HG03108 (cell line): ENCODE data around the gene PRDM13.
"Not testable (repeated sequence)": the region's sequence is repeated elsewhere in the genome, so short reads cannot be mapped to it uniquely, and the experiment has no call there.

Experiments
- ATAC-seq: cut with Tn5 transposase; IDR thresholded peaks from one replicate; pipeline ENCODE4 v1.9.1; 2021; ENCODE audit warnings: moderate library complexity; ENCODE audit not compliant: unreplicated experiment

Gene PRDM13

GRCh38 chr6:99606656-99607415, at the start of gene PRDM13:
Gene PRDM13 (plus strand): TSS chr6:99606833. CDS start chr6:99607035, 202 bp downstream.
- ATAC-seq = no peak

- ATAC-seq = no peak
Measured at GRCh38 chr6:99559057-99559456, 47.6 kb upstream of the PRDM13 start.

- no peak for ATAC-seq
Measured at GRCh38 chr6:99560668-99561067, 46.0 kb upstream of the PRDM13 start.

- no peak for ATAC-seq
Measured at GRCh38 chr6:99563056-99563723, 43.4 kb upstream of the PRDM13 start.

DNA sequence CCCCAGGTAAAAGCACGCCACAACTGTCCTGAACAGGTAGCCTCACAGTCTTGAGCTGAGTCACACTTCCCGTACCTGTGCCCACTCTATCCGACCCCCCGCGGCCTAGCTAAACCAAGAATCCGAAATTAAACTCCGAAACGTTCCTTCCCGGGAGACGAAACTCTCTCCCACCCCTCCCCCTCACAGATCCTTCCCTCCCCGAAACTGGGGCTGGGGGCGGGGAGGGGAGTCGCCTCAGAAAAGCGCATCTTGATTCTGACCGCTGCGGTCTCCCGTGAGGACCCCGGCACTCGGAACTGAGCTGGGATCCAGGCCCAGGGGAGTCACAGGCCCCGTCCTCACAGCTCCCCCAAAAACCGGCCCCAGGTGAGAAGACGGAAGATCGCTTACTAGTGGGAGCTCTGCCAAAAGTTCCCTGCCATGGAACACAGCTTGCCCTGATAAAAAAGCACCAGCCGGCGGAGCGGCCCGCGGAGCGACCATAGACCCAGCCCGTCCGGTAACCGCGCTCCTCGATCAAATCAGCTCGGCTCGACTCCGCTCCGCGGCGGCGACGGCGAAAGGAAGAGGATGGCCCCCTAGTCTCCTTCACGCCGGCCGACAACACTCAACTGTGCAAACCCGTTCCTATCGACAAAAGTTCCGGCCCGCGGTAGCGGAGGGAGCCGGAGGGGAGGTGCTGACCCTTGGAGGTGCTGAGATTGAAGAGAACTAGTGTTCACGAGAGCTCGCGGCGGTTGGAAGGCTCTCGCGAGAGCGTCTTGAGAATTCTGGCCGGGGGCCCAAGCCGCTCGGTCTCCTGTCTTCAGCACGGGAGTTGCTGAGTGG, 38.3 kb upstream of the PRDM13 start, which contains the start of gene CCNC:
Gene CCNC (minus strand): TSS at position 558 of the 831 bp plus-strand sequence. CDS start 133 bp downstream, at position 425.
- peak; percentile 98 for ATAC-seq

GRCh38 chr6:99573980-99574617, 32.5 kb upstream of the PRDM13 start:
- no peak for ATAC-seq

DNA sequence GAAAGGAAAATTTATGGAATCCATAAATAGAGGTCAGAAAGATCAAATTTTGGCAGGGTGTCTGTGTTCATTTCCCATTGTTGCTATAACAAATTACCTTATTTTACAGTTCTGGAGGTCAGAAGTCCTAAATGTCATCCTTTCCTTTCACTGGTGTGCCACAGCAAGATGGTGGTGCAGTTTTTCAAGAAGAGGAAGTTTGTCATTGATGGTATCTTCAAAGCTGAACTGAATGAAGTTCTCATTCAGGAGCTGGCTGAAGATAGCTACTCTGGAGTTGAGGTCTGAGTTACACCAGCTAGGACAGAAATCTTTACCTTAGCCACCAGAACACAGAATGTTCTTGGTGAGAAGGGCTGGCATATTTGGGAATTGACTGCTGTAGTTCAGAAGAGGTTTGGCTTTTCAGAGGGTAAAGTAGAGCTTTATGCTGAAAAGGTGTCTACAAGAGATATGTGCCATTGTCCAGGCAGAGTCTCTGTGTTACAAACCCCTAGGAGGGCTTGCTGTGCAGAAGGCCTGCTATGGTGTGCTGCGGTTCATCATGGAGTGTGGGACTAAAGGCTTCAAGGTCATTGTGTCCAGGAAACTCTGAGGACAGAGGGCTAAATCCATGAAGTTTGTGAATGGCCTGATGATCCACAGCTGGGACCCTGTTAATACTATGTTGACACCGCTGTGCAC, 30.9 kb upstream of the PRDM13 start:
- no peak for ATAC-seq

DNA sequence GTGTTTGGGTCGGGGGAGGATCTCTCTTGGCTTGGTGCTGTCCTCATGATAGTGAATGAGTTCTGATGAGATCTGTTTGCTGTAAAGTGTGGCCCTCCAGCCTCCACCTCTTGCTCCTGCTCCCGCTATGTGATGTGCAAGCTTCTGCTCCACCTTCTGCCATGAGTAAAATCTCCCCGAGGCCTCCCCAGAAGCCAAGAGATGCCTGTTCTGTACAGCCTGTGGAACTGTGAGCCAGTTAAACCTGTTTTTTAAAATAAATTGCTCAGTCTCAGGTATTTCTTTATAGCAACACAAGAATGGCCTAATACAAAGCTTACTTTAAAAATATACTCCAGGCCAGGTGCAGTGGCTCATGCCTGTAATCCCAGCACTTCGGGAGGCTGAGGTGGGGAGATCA, 26.9 kb upstream of the PRDM13 start:
- ATAC-seq = no peak

- no peak for ATAC-seq
Measured at GRCh38 chr6:99587792-99588191, 18.8 kb upstream of the PRDM13 start.

- peak; percentile 97 for ATAC-seq
Measured at GRCh38 chr6:99588618-99589289, 17.9 kb upstream of the PRDM13 start.

DNA sequence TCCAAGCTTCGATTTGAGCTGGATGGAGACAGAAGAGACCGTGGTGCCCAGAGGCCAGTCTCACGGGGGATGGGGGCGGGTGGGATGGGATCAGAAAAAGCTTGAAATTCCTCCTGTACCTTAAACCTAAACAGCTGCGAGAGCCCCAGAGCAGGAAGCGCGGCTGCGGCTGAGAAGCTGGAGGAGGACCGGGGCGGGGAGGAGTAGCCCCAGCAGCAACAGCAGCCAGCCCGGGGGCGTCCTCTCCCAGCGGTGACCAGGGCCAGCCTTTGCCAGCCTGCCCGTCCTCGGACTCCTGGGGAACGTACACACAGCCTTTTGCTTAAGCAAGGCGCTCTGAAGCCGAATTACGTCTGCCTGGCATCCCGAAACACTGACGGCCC, 17.4 kb upstream of the PRDM13 start:
- ATAC-seq = peak; percentile 11

DNA sequence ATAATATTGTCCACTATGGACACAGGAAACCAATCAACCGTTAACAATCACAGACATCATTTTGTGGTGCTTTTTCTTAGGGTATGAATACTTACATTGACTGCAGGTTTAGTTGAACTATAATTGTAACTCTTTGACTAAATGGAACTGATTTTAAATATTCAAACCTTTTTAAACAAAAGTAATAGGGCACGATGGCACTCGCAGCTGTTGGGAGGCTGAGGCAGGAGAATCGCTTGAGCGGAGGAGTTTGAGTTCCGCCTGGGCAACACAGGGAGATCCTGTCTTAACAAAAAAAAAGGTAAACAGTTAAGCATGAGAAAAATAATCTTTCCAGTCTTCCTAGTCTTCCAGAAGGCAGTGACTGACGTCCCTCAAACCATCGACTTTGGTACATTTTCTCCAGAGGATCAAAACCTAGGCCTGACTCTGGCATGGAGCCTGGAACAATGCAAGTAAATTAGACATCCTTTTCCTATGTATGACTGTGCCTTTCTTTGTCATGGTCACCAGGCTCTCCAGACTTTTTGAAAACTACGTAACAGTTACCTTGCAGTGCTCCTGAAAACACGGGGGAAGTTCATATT, 16.6 kb upstream of the PRDM13 start:
- no peak for ATAC-seq

GRCh38 chr6:99590728-99591672, 15.6 kb upstream of the PRDM13 start:
- no peak for ATAC-seq

DNA sequence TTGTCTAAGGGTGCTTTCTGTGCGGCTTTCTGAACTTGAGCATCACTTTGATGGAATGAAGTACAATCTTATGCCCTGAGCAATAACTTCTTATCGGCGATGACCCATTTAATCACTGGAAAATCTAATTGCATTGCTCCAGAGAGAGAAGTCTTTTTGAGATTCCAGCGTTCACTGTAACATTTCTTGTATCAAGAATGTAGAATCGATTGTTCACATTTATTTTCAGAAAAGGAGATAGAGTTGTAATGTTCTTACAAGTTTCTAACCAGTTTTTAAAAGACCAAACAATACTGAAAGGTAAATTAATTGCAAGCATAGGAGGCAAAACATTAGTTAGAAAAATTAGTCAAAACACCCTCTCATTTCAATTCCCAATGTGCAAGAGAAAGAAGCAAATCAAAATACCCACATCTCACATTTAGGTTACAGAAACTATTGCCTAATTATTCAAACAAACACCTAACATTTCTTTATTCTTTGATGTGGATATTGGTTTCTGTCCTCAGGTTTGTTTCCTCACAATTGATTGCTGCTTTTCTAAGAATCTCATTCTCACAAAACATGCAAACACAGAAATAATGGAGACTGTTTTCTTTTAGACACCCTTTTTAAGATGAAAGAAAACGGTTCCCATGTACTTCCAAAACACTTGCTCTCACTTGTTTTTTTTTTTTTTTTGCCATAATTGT, 14.8 kb upstream of the PRDM13 start:
- no peak for ATAC-seq

GRCh38 chr6:99592900-99593299, 13.7 kb upstream of the PRDM13 start:
- no peak for ATAC-seq

DNA sequence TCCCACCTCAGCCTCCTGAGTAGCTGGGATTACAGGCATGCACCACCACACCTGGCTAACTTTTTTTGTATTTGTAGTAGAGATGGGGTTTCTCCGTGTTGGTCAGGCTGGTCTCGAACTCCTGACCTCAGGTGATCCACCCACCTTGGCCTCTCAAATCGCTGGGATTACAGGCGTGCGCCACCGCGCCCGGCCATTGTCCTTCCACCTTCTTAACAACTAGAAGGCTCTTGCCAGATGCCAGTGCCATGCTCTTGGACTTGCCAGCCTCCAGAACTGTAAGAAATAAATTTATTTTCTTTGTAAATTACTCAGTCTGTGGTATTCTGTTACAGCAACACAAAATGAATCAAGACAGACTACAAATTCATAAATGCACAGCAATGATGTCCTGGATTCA, 11.9 kb upstream of the PRDM13 start:
- not testable (repeated sequence) for ATAC-seq

GRCh38 chr6:99602520-99603420, 3.9 kb upstream of the PRDM13 start:
- ATAC-seq = no peak
